Endothelial cell of umbilical vein (primary cell): ENCODE results near the gene TMBIM6. TPM values are rescaled to one million over a fixed set of nuclear protein-coding genes. Genes with fewer than 3 reads are reported as not detected.

ENCODE experiments used
- BruUV-seq: library from RNA; stranded (reverse); fragments of 400-500 nt; replicated peaks from 2 replicates; lab custom pipeline; 2021; lab: Mats Ljungman, UMichigan
- CTCF ChIA-PET: fragments of 300-600, 350-600 bp; sonication (Branson Sonifier 250); formaldehyde crosslinking; loops from one replicate; lab custom pipeline; 2021; ENCODE audit warnings: antibody characterized with exemption, inconsistent platforms; lab: Charles Lee
- POLR2A ChIA-PET: fragments of 300-600, 350-600 bp; sonication (Branson Sonifier 250); formaldehyde crosslinking; loops from one replicate; lab custom pipeline; 2021; ENCODE audit warnings: antibody characterized with exemption, inconsistent platforms; lab: Charles Lee
- DNase-seq: peaks from one replicate; pipeline ENCODE4 v3.0.0-alpha.2; 2011; ENCODE audit warnings: low read depth, low spot score
- FAIRE-seq: peaks from 2 replicates; lab custom pipeline; 2011; peaks lifted over from hg19 to GRCh38; lab: Jason Lieb, UNC
- H2AFZ ChIP-seq: 2 replicates; pipeline ENCODE4 v1.6.0; 2012; ENCODE audit warnings: low read depth, low read length, control low read depth, inconsistent platforms
- H3K27ac ChIP-seq: 2 replicates; pipeline ENCODE4 v1.5.1; 2011; ENCODE audit warnings: low read depth, mild to moderate bottlenecking, control low read depth, low read length, moderate library complexity; ENCODE audit not compliant: insufficient read depth
- H3K27me3 ChIP-seq, 2 experiments: 2 replicates each; pipeline versions ENCODE4 v1.6.0 to v1.6.1; 2011; ENCODE audit warnings: low read length in 2 of 2, mixed read lengths in 1 of 2; ENCODE audit not compliant: control insufficient read depth in 2 of 2, insufficient read depth in 2 of 2
- H3K36me3 ChIP-seq, 2 experiments: 2 replicates in 1 of 2; 3 replicates in 1 of 2; pipeline ENCODE4 v1.5.1; 2011; ENCODE audit warnings: low read length in 2 of 2, mild to moderate bottlenecking in 1 of 2, moderate library complexity in 1 of 2; ENCODE audit not compliant: control insufficient read depth in 2 of 2, insufficient read depth in 2 of 2; ENCODE audit errors: extremely low read depth in 1 of 2
- H3K4me1 ChIP-seq: 3 replicates; pipeline ENCODE4 v1.5.1; 2011; ENCODE audit warnings: mild to moderate bottlenecking, low read length; ENCODE audit not compliant: control insufficient read depth, insufficient read depth; ENCODE audit errors: extremely low read depth
- H3K4me2 ChIP-seq: 2 replicates; pipeline ENCODE4 v1.6.1; 2011; ENCODE audit warnings: low read length, control low read depth, mixed read lengths; ENCODE audit not compliant: insufficient read depth
- H3K4me3 ChIP-seq, 3 experiments: fragments of 200-600 bp in 1 of 3; sonication (generic), shearing (Covaris generic) in 1 of 3; replicated peaks in 1 of 3; 2 replicates each; pipeline ENCODE4 v1.5.1; 2011 to 2016; ENCODE audit warnings: control low read depth in 3 of 3, low read length in 3 of 3, mild to moderate bottlenecking in 2 of 3, inconsistent platforms in 1 of 3, low read depth in 1 of 3, moderate library complexity in 1 of 3; ENCODE audit not compliant: insufficient read depth in 1 of 3
- H3K79me2 ChIP-seq: 2 replicates; pipeline ENCODE4 v1.6.0; 2012; ENCODE audit warnings: low read length, inconsistent platforms; ENCODE audit not compliant: control insufficient read depth, insufficient read depth
- H3K9ac ChIP-seq: replicated peaks from 2 replicates; pipeline ENCODE3; 2011; ENCODE audit warnings: low read length, control low read depth; ENCODE audit not compliant: insufficient read depth; ENCODE audit errors: extremely low read depth
- H3K9me1 ChIP-seq: replicated peaks from 3 replicates; pipeline ENCODE4 v1.6.0; 2011; ENCODE audit warnings: mild to moderate bottlenecking, low read length; ENCODE audit not compliant: control insufficient read depth, insufficient read depth; ENCODE audit errors: extremely low read depth
- H3K9me3 ChIP-seq: replicated peaks from 2 replicates; pipeline ENCODE4 v1.5.1; 2012; ENCODE audit warnings: low read length, inconsistent platforms; ENCODE audit not compliant: control insufficient read depth, insufficient read depth
- H4K20me1 ChIP-seq: replicated peaks from 2 replicates; pipeline ENCODE3; 2011; ENCODE audit warnings: mild to moderate bottlenecking, low read length; ENCODE audit not compliant: control insufficient read depth, insufficient read depth; ENCODE audit errors: extremely low read depth
- EZH2 ChIP-seq: IDR thresholded peaks from 2 replicates; pipeline ENCODE4 v1.6.1; 2012; ENCODE audit warnings: borderline replicate concordance, low read depth, mild to moderate bottlenecking, moderate library complexity, low read length, inconsistent platforms; ENCODE audit not compliant: severe bottlenecking
- FOS ChIP-seq: IDR thresholded peaks from 2 replicates; pipeline ENCODE4 v1.6.1; 2011; ENCODE audit warnings: mild to moderate bottlenecking, low read length, moderate library complexity, borderline replicate concordance; ENCODE audit not compliant: insufficient read depth
- GATA2 ChIP-seq: IDR thresholded peaks from 2 replicates; pipeline ENCODE4 v1.7.0; 2011; ENCODE audit warnings: low read depth, mild to moderate bottlenecking, moderate library complexity, mixed read lengths, low read length; ENCODE audit not compliant: insufficient read length, insufficient read depth
- JUN ChIP-seq: IDR thresholded peaks from 2 replicates; pipeline ENCODE4 v1.6.1; 2011; ENCODE audit warnings: borderline replicate concordance, low read depth; ENCODE audit not compliant: insufficient read length, insufficient read depth
- MYC ChIP-seq: IDR thresholded peaks from one replicate; pipeline ENCODE4 v1.6.1; 2011; ENCODE audit warnings: mild to moderate bottlenecking, low read depth, low read length
- POLR2A ChIP-seq: IDR thresholded peaks from 2 replicates; pipeline ENCODE4 v1.6.1; 2012; ENCODE audit warnings: low read depth, mild to moderate bottlenecking, control low read depth, low read length
- POLR2AphosphoS5 ChIP-seq: IDR thresholded peaks from 2 replicates; pipeline ENCODE4 v1.6.1; 2012; ENCODE audit warnings: low read depth, mild to moderate bottlenecking, control low read depth, low read length, moderate library complexity; ENCODE audit not compliant: insufficient read depth
- dilution Hi-C: fragments of 300-500 bp; cut with MboI; formaldehyde crosslinking; loops from one replicate; pipeline ENCODE4 v1.15.0; 2019; ENCODE audit warnings: low sequenced_read_pairs; ENCODE audit not compliant: extremely low pct_ligation_motif_present
- intact Hi-C: fragments of 100-400 bp; cut with micrococcal nuclease; formaldehyde crosslinking; loops from one replicate; pipeline ENCODE4 v1.10.0; 2022
- polyA plus RNA-seq, 4 experiments: library from polyadenylated mRNA; depleted of rRNA in 3 of 4; stranded (reverse) in 3 of 4; unstranded in 1 of 4; fragments of >200 nt; gene quantifications; 2 replicates each; pipeline versions ENCODE4 v1.2.1 to v1.2.3, GENCODE V29; 2011 to 2012; ENCODE audit warnings: missing spikeins in 1 of 4
- total RNA-seq: library from RNA; stranded (reverse); gene quantifications from 2 replicates; pipeline ENCODE4 v1.2.3, GENCODE V29; 2021
- TF ChIP-seq, protein P1 (sequence below): IDR thresholded peaks from 2 replicates; pipeline ENCODE4 v1.6.1; 2011; ENCODE audit not compliant: insufficient read depth, insufficient read length
- TF ChIP-seq, protein P2 (sequence below), 2 donors: IDR thresholded peaks; 1 replicate in 1 of 2; 2 replicates in 1 of 2; pipeline ENCODE4 v1.5.1; 2011; ENCODE audit warnings: low read length in 2 of 2, mild to moderate bottlenecking in 2 of 2, moderate library complexity in 2 of 2, control low read depth in 1 of 2, inconsistent platforms in 1 of 2, low read depth in 1 of 2; ENCODE audit not compliant: insufficient read depth in 1 of 2; ENCODE audit errors: extremely low read depth in 1 of 2

TMBIM6 gene
- total and polyA plus RNA-seq, 2 donors (not counting 3 experiments of a cell fraction or from before 2014, with no cell fraction given): 393 to 579 TPM

- no peak overlapping the region for H3K27ac ChIP-seq
- H3K27me3 ChIP-seq: no peaks in the 10 kb centered on the region
- no peak overlapping the region for H3K4me3 ChIP-seq
- TF ChIP-seq JUN (no peak), POLR2AphosphoS5 (no peak), MYC (no peak), EZH2 (no peak)
- TF ChIP-seq, protein P1, sequence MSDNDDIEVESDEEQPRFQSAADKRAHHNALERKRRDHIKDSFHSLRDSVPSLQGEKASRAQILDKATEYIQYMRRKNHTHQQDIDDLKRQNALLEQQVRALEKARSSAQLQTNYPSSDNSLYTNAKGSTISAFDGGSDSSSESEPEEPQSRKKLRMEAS: no peak
- no peaks in the 10 kb centered on the region for H3K79me2 ChIP-seq
- no peaks in the 10 kb centered on the region for H4K20me1 ChIP-seq
- H3K9ac ChIP-seq: no peak overlapping the region
- H3K36me3 ChIP-seq: peaks cover 2 to 45% of the 10 kb centered on the region in 2 experiments
- DNase-seq (no peak), FAIRE-seq (no peak)
- POLR2A ChIA-PET: no interaction called here
- no TSS peak for BruUV-seq
- no peaks in the 10 kb centered on the region for H3K9me3 ChIP-seq
- no peaks in the 10 kb centered on the region for H3K9me1 ChIP-seq
- H3K4me1 ChIP-seq: peaks cover under 1% of the 10 kb centered on the region
- H2AFZ ChIP-seq: no peak overlapping the region
- dilution Hi-C loops: no loop called here
- CTCF ChIA-PET: interaction anchor here (1.2 to 1.7 kb wide), 3 partner anchors 13 to 44 kb away, joined by 3 to 6 read pairs (median 3); no protein-coding TSS in a partner anchor
- intact Hi-C loops: no loop called here
- no peak overlapping the region for H3K4me2 ChIP-seq
Measured at GRCh38 chr12:49795654-49796105, 54.3 kb downstream of the TMBIM6 start.

- Histone ChIP-seq H3K79me2 (no peaks in the 10 kb centered on the region), H3K36me3 (peaks cover 2 to 48% of the 10 kb centered on the region in 2 experiments), H3K9me1 (no peaks in the 10 kb centered on the region), H3K9ac (no peak overlapping the region), H3K9me3 (no peaks in the 10 kb centered on the region), H3K27ac (no peak overlapping the region), H3K27me3 (no peaks in the 10 kb centered on the region), H3K4me2 (no peak overlapping the region), H3K4me3 (no peak overlapping the region), H3K4me1 (no peaks in the 10 kb centered on the region), H4K20me1 (no peaks in the 10 kb centered on the region), H2AFZ (no peak overlapping the region)
- DNase-seq (no peak), FAIRE-seq (no peak)
- TF ChIP-seq POLR2AphosphoS5 (no peak), EZH2 (no peak), JUN (no peak), MYC (no peak), POLR2A (no peak), FOS (no peak), GATA2 (no peak)
- TF ChIP-seq, protein P1: no peak
- TF ChIP-seq, protein P2, sequence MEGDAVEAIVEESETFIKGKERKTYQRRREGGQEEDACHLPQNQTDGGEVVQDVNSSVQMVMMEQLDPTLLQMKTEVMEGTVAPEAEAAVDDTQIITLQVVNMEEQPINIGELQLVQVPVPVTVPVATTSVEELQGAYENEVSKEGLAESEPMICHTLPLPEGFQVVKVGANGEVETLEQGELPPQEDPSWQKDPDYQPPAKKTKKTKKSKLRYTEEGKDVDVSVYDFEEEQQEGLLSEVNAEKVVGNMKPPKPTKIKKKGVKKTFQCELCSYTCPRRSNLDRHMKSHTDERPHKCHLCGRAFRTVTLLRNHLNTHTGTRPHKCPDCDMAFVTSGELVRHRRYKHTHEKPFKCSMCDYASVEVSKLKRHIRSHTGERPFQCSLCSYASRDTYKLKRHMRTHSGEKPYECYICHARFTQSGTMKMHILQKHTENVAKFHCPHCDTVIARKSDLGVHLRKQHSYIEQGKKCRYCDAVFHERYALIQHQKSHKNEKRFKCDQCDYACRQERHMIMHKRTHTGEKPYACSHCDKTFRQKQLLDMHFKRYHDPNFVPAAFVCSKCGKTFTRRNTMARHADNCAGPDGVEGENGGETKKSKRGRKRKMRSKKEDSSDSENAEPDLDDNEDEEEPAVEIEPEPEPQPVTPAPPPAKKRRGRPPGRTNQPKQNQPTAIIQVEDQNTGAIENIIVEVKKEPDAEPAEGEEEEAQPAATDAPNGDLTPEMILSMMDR (IDR thresholded peaks at IDR 0.05; ENCODE audit: extremely low read depth in 1 of 2, insufficient read depth in 1 of 2, low read depth in 1 of 2, low read length in 2 of 2): no peak
- intact Hi-C loops: no loop called here
- dilution Hi-C loops: no loop called here
- no TSS peak for BruUV-seq
- CTCF ChIA-PET: interaction anchor here (1.2 to 1.7 kb wide), 3 partner anchors 13 to 43 kb away, joined by 3 to 6 read pairs (median 3); no protein-coding TSS in a partner anchor
- POLR2A ChIA-PET: no interaction called here
Measured at GRCh38 chr12:49796155-49796554, 54.8 kb downstream of the TMBIM6 start.
